GM21381 (cell line): ENCODE data around the gene KDM6B.

Experiments
- ATAC-seq: cut with Tn5 transposase; IDR thresholded peaks from one replicate; pipeline ENCODE4 v1.9.1; 2021; ENCODE audit warnings: mild to moderate bottlenecking, moderate library complexity; ENCODE audit not compliant: unreplicated experiment

The KDM6B gene

GRCh38 chr17:7867881-7868329 lies 33.9 kb downstream of the KDM6B start:
- ATAC-seq: no peak

GRCh38 chr17:7873051-7873450 lies 39.0 kb downstream of the KDM6B start:
- no peak for ATAC-seq

- ATAC-seq: no peak
Observed at GRCh38 chr17:7875804-7876370, 41.9 kb downstream of the KDM6B start.

GRCh38 chr17:7878234-7878633 lies 44.2 kb downstream of the KDM6B start:
- ATAC-seq: no peak

GRCh38 chr17:7880076-7880868 lies 46.3 kb downstream of the KDM6B start:
- ATAC-seq: no peak

- no peak for ATAC-seq
Observed at GRCh38 chr17:7881276-7882054, 47.4 kb downstream of the KDM6B start.

GRCh38 chr17:7882068-7882467 lies 48.1 kb downstream of the KDM6B start:
- no peak for ATAC-seq

- no peak for ATAC-seq
Observed at GRCh38 chr17:7882629-7883028, 48.6 kb downstream of the KDM6B start.
